ENCODE measurements around the gene NT5DC1.

DNA sequence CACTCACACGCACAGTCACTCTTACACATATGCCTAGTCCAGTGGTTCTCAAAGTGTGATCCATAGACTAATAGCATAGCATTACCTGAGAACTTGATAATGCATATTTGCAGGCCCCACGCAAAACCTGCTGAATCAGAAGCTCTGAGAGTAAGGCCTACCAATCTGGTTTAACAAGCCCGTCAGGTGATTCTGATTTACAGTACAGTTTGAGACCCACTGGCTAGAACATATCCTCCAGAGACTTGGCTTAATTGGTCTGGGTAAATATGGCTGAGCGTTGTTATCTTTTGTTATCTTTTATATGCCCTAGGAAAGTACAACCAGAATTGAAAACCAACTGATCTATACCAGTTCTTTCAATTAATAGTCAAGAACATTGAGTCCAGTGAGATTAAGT, 143.6 kb downstream of the NT5DC1 start:
- TF ChIP-seq, protein P1, sequence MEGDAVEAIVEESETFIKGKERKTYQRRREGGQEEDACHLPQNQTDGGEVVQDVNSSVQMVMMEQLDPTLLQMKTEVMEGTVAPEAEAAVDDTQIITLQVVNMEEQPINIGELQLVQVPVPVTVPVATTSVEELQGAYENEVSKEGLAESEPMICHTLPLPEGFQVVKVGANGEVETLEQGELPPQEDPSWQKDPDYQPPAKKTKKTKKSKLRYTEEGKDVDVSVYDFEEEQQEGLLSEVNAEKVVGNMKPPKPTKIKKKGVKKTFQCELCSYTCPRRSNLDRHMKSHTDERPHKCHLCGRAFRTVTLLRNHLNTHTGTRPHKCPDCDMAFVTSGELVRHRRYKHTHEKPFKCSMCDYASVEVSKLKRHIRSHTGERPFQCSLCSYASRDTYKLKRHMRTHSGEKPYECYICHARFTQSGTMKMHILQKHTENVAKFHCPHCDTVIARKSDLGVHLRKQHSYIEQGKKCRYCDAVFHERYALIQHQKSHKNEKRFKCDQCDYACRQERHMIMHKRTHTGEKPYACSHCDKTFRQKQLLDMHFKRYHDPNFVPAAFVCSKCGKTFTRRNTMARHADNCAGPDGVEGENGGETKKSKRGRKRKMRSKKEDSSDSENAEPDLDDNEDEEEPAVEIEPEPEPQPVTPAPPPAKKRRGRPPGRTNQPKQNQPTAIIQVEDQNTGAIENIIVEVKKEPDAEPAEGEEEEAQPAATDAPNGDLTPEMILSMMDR (IDR thresholded peaks at IDR 0.05): no peak
- TF ChIP-seq POLR2A (IDR thresholded peaks at IDR 0.05) (no peak), POLR2AphosphoS5 (IDR thresholded peaks at IDR 0.05) (no peak)
